AML-193 (cell line): ENCODE measurements around the gene ATP13A5.

Experiments
- DNase-seq, 2 experiments: peaks; one replicate each; lab custom pipeline; 2025; lab: John Stamatoyannopoulos, UW

ATP13A5 gene

GRCh38 chr3:193253986-193254660, 124.4 kb downstream of the ATP13A5 start:
- no peak for DNase-seq

GRCh38 chr3:193250492-193250891, 128.1 kb downstream of the ATP13A5 start:
- DNase-seq = no peak

- no peak for DNase-seq
These were observed 129.6 kb downstream of the ATP13A5 start for GRCh38 chr3:193248848-193249468.

GRCh38 chr3:193243571-193243970, 135.0 kb downstream of the ATP13A5 start:
- DNase-seq = no peak

GRCh38 chr3:193241716-193242115, 136.8 kb downstream of the ATP13A5 start:
- DNase-seq = no peak

- no peak for DNase-seq
These were observed 137.5 kb downstream of the ATP13A5 start, which contains the start of gene PLAAT1 for GRCh38 chr3:193240850-193241706. PLAAT1 (plus strand) TSS chr3:193241222; CDS start chr3:193255651, 14,429 bp downstream.

- no peak for DNase-seq
These were observed 138.1 kb downstream of the ATP13A5 start for GRCh38 chr3:193240436-193240849.

- no peak for DNase-seq
These were observed 141.5 kb downstream of the ATP13A5 start for GRCh38 chr3:193237030-193237429.

GRCh38 chr3:193236599-193236998, 142.0 kb downstream of the ATP13A5 start:
- DNase-seq = no peak

- DNase-seq = no peak
These were observed 147.4 kb downstream of the ATP13A5 start for GRCh38 chr3:193231201-193231600.

- no peak for DNase-seq
These were observed 147.9 kb downstream of the ATP13A5 start for GRCh38 chr3:193230610-193231009.

GRCh38 chr3:193229851-193230420, 148.6 kb downstream of the ATP13A5 start:
- no peak for DNase-seq

- DNase-seq = no peak
These were observed 150.3 kb downstream of the ATP13A5 start for GRCh38 chr3:193228206-193228605.

- DNase-seq = no peak
These were observed 153.0 kb downstream of the ATP13A5 start for GRCh38 chr3:193225302-193226125.
